HG02852 (cell line): ENCODE data around the gene NOTCH2.
"Not testable (repeated sequence)": the region's sequence is repeated elsewhere in the genome, so short reads cannot be mapped to it uniquely, and the experiment has no call there.

Experiments used
- ATAC-seq: cut with Tn5 transposase; IDR thresholded peaks from one replicate; pipeline ENCODE4 v1.9.1; 2021; ENCODE audit warnings: mild to moderate bottlenecking, moderate library complexity; ENCODE audit not compliant: unreplicated experiment

The NOTCH2 gene

GRCh38 chr1:120069920-120070214, 405 bp upstream of the NOTCH2 start:
- ATAC-seq = not testable (repeated sequence)

GRCh38 chr1:120068683-120069066, 787 bp downstream of the NOTCH2 start:
- ATAC-seq = not testable (repeated sequence)

DNA sequence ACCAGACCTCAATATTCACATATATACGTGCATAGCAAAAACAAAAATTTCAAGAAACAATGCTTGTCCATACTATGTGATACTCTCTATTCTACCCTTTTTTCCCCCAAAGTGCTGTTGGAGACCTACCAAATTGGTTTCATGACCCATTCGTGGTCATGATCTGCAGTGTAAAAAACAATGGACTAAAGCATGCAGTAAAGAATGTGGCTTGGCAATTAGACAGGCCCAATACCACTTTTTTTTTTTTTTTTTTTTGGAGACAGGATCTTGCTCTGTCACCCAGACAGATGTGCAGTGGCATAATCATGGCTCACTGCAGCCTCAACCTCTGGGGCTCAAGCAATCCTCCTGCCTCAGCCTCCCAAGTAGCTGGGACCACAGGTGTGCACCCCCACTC, 21.3 kb downstream of the NOTCH2 start:
- not testable (repeated sequence) for ATAC-seq

- not testable (repeated sequence) for ATAC-seq
Measured at GRCh38 chr1:120041771-120042170, 27.7 kb downstream of the NOTCH2 start.

DNA sequence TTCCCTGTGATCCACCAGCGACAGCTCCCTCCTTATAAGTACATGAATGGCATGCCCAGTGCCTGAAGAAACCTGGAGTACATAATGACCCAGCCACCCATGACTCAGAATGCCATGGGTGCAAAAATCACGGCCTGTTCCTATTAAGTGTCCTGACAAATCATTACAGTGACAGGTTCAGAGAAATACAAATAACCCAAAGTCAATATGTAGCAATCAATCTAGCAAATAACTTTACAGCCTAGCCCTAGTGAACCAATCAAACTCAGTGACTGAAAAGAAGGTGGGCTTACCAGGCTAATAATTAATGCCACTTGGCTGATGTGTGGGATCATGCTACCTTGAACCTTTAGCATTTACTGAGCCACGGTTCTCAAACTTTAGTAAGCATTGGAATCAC, 37.2 kb downstream of the NOTCH2 start:
- not testable (repeated sequence) for ATAC-seq

GRCh38 chr1:120023791-120024190, 45.7 kb downstream of the NOTCH2 start:
- ATAC-seq = not testable (repeated sequence)

DNA sequence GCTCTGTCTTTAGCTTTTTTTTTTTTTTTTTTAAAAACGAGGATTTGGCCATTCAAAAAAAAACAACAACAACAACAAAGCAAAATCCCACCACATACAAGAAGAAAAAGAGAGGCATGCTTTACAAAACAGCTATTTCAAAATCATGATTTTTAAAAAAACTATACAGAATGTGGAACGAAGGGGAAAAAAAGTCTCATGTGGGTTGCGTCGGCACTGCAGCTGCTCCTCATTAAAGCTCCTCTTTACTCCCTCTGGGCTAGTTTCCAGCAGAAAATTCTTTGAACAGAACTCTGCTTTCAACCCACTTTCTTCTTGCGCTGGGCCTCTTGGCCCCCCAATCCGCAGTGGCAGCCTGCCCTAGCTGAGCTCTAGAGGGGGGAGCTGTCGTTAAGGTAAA, 54.5 kb downstream of the NOTCH2 start:
- ATAC-seq = not testable (repeated sequence)

DNA sequence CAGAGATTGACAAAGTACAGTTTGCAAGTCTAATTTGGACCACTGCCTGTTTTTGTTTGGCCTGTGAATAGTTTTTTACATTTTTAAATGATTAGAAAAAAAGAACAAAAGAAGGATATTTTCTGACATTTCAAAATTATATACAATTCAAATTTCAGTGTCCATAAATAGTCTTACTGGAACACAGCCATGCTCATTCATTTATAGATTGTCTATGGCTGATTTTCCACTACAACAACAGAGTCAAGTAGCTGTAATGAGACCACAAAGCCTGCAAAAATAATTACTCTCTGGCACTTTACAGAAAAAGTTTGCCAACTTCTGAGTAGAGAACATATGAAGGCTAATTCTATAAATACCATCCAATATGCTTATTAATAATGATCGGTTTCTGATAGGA, 61.1 kb downstream of the NOTCH2 start:
- not testable (repeated sequence) for ATAC-seq

DNA sequence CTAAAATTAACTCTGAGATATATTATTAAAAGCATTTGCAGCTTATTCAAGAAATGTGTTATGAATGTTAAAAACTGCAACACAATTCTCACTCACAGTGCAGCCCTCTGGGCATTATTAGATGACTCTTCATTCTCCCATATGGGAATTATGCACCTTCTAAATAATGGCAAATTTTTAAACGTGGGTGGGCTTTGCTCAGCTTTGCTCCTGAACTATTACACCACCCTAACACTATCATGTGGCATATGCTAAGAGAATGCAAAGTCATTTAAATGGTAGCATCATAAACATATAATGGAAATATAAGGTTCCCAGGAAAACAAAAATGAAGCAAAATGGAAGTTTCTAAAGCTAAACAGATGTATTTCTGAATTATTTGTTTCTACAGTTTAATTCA, 61.6 kb downstream of the NOTCH2 start:
- ATAC-seq = not testable (repeated sequence)

GRCh38 chr1:120001035-120001434, 68.4 kb downstream of the NOTCH2 start:
- ATAC-seq = not testable (repeated sequence)

GRCh38 chr1:119996731-119997312, 72.6 kb downstream of the NOTCH2 start:
- ATAC-seq = not testable (repeated sequence)

GRCh38 chr1:119995975-119996374, 73.5 kb downstream of the NOTCH2 start:
- not testable (repeated sequence) for ATAC-seq

DNA sequence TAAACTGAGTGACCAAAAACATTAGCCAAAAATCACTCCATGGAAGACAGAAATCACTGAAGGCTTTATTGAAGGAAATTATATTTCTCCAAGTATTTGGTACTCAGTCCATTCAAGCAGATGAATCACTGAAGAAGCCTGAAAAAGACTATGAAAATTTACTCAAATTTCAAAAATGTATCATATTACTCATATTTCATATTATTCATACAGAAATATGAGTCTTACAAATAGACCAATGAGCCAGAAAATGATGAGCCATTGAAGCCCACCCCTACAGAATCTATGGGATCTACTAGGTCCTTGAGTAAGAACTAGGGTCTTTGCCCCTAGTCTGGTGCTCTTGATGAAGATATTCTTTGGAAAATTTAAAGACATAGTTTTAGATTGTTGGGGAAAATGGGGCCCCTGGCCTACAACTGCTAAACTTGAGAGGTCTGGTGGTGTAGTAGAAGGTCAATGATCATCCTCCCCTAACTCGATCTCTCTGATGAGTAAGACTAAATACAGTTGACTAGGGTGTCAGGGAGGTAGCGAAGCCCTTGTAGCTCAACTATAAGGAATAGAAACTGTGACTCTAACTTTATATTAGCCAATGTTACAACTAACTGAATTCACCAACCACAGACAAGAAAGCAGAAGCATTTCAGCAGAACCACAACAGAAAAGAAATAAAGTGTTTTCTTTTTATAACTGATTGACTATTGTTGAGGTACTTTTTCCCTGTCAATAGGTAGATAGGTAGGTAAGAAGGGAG, 81.0 kb downstream of the NOTCH2 start:
- no peak for ATAC-seq

GRCh38 chr1:119987686-119988085, 81.8 kb downstream of the NOTCH2 start:
- ATAC-seq = peak; percentile 85

DNA sequence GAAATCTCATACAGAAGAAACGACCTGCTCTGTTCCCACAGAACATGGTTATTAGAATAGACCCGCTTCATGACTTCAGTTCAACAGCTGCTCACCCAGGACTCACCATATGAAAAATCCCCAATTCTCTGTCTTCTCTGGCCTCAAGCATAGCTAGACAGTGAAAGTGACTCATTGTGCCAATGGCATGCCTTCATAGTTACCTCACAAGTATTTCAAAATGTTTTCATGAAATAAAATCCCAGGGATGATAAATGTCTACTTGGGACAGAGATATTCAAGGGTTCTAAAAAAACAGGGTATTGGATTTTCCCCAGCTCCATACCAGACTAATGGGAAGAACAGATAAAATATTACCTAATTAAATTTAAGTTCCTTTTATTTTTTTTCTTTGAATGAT, 82.3 kb downstream of the NOTCH2 start:
- ATAC-seq = no peak

DNA sequence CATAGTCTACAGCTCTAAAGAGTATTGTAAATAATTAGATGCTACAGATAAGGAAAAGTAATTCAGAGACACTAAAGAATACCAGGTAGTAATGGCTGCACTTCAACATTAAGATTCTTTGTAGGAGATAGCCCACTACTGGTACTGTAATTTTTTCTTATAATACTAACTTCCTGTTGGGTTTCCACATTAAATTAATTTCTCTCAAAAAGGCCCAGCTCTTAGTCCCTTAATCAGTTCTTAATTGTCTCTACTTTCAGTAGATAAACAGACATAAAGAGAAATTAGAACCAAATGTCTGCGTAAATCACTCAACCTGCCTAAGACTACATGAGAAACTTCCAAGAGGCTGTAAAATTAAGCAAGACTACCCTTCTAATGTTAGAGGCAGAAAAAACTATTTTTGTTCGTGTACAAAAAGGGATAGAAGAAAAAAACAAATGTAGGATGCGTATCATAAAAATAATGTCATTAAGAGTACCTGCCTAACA, 83.4 kb downstream of the NOTCH2 start:
- ATAC-seq = no peak

DNA sequence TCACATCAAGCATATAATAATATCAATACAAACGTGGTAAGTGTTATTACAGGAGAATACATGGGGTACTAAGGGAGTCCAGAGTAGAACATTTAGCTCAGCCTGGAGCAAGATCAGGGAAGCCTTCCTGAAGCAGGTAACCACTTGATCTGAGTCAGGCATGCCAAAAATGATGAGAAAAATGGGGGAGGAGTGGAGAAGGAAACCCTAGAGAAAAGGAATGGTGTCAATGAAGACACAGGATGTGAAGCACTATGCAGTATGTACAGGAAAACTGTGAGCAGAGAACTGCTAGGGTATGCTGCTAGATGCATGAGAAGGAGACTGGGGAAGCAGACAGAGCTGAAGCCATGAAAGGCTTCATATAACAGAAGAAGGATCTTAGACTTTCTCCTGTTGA, 84.7 kb downstream of the NOTCH2 start:
- ATAC-seq = no peak

DNA sequence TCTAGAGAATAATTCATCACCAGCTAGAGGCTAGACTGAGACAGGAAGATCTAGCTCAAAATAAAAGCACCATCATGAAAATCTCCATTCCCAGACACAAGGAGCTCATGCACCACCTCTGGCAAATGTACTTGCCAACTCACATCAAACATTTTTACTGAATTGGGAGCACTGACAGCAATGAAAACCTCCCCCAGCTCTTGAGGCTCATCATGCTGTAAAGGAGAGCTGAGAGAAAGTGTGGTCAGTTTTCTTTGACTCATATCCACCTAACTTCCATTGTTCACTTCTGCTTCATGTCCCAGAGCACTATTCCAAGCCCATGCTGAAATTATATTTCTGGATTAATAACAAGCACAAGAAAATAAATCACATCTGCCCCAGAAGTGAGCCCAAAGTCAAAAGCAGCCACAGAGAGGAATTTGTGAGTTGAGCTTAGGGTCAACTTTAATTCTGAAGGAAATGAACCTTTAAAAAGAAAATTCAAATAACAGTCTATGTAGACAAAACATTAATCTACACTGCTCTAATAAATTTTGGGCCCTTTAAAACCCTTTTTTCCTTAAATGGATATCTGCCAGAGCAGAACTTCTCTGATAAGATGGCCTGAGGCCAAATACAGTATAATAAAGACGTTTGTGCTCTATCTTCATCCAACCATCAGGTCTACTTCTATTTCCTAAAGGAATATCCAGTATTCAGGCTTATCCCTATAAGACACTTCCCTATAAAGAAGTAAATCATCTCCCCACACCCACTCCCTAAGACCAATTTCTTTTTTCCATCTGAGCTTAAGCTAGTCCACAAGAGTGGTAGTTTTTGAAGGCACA, 87.3 kb downstream of the NOTCH2 start:
- no peak for ATAC-seq

DNA sequence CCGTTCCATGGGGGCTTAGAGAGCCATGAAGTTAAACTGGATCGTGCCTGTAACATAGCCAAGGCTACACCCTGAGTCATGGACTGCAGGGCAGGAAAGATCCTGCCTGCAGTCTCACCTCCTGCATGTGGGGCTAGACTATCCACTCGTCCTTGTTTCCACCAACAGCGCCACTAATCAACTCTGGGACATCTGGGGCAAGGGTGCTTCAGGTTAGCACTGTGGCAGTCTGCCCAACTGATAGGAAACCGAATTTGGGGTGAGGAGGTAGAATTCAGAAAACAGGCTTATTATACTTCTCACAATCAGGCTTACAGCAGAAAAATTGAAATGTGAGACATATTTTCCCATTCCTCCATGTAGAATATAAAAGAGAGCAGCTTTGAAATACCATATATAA, 88.0 kb downstream of the NOTCH2 start:
- no peak for ATAC-seq

- ATAC-seq = no peak
Measured at GRCh38 chr1:119978018-119978505, 91.4 kb downstream of the NOTCH2 start.

GRCh38 chr1:119977113-119977736, 92.2 kb downstream of the NOTCH2 start:
- ATAC-seq = not testable (repeated sequence)
